Activated T-helper 1 cell treated with anti-CD3 and anti-CD28 coated beads, Interleukin-12 subunit alpha, Interleukin-12 subunit beta, Interleukin-2, Interleukin-4 antibody, amounts not matched to agents 30 ng/mL and 10 ng/mL and 1 ng/mL, durations not matched to agents 14 hours and 24 hours and 36 hours (primary cell): ENCODE measurements around the gene FALEC. TPM values are rescaled to one million over a fixed set of nuclear protein-coding genes. Genes with fewer than 3 reads are reported as not detected.

Source experiments
- total RNA-seq: library from RNA; stranded (reverse); gene quantifications from 2 replicates; pipeline ENCODE4 v1.2.3, GENCODE V29; 2022

Gene FALEC
- total RNA-seq, 1 donor from 2014 or later, result not detected

Other genes with a start within 250 kb of the FALEC start
- 102 and 111 TPM in 2 replicates for gene APH1A, start 246.7 kb upstream of the FALEC start, total RNA-seq
- gene C1orf54, start 243.0 kb upstream of the FALEC start, total RNA-seq, result 1.6 TPM in 2 replicates
- gene CIART, start 233.2 kb upstream of the FALEC start, total RNA-seq, result 3.4 TPM in 2 replicates
- gene MRPS21, start 221.9 kb upstream of the FALEC start, total RNA-seq, result 81.4 and 85.2 TPM in 2 replicates
- 92.7 and 98.5 TPM in 2 replicates for gene PRPF3, start 194.2 kb upstream of the FALEC start, total RNA-seq
- gene RPRD2, start 151.6 kb upstream of the FALEC start, total RNA-seq, result 24.4 and 24.7 TPM in 2 replicates
- 77.3 and 77.4 TPM in 2 replicates for gene TARS2, start 28.3 kb upstream of the FALEC start, total RNA-seq
- gene ECM1, start 7.6 kb upstream of the FALEC start, total RNA-seq, result 1.9 and 2.6 TPM in 2 replicates
- gene ADAMTSL4, start 33.7 kb downstream of the FALEC start, total RNA-seq, result 1.2 and 1.3 TPM in 2 replicates
- gene MCL1, start 63.9 kb downstream of the FALEC start, total RNA-seq, result 311 and 317 TPM in 2 replicates
- gene ENSA, start 113.9 kb downstream of the FALEC start, total RNA-seq, result 282 and 285 TPM in 2 replicates
- 19.1 and 20.5 TPM in 2 replicates for gene GOLPH3L, start 181.4 kb downstream of the FALEC start, total RNA-seq
- gene HORMAD1, start 205.1 kb downstream of the FALEC start, total RNA-seq, result not detected in 2 replicates